ENCODE measurements around the gene GTF2B.
"Not testable (repeated sequence)": the region's sequence is repeated elsewhere in the genome, so short reads cannot be mapped to it uniquely, and the experiment has no call there.

The GTF2B gene, protein sequence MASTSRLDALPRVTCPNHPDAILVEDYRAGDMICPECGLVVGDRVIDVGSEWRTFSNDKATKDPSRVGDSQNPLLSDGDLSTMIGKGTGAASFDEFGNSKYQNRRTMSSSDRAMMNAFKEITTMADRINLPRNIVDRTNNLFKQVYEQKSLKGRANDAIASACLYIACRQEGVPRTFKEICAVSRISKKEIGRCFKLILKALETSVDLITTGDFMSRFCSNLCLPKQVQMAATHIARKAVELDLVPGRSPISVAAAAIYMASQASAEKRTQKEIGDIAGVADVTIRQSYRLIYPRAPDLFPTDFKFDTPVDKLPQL

DNA sequence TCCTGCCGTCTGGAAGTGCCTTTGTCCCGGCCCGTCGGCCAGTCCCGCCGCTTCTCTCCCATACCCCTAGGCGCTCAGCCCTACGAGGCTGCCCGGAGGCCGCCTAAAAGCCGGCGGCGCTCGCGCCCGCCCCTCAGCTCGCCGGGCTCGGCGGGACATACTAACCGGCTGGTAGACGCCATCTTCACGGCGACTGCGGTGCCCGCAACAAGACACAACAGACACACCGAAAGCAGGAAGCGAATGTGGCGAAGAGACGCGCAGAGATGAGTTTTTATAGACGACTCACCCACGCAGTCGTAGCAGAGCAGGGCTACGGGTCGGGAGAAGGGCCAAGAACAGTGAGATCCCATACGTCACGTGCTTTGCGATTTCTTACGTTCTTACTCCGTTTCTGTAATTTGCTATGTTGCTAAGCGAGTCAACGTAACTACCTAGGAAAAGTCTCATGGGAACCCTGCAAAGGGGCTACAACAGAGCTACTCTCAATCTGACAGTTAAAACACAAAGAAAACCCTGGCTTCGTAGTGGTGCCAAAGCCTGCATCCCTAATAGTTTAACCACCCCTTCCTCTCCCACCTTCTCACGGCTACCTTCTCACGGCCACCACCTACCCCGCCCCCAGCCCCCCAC, at the start of gene GTF2B:
GTF2B (minus strand) TSS at position 250 of the 633 bp plus-strand sequence; CDS start at position 182, 68 bp downstream.
- DNase-seq = peak; percentile 94

DNA sequence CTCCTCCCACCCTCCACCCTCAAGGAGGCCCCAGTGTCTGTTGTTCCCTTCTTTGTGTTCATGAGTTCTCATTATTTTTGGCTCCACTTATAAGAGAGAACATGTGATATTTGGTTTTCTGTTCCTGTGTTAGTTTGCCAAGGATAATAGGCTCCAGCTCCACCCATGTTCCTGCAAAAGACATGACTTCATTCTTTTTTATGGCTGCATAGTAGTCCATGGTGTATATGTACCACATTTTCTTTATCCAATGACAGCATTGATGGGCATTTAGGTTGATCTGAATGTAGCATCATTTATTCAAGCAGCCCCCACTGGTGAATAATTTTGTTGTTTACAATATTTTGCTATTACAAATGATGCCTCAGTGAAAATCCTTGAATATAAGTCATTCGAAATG, 47.2 kb upstream of the GTF2B start:
- not testable (repeated sequence) for DNase-seq

DNA sequence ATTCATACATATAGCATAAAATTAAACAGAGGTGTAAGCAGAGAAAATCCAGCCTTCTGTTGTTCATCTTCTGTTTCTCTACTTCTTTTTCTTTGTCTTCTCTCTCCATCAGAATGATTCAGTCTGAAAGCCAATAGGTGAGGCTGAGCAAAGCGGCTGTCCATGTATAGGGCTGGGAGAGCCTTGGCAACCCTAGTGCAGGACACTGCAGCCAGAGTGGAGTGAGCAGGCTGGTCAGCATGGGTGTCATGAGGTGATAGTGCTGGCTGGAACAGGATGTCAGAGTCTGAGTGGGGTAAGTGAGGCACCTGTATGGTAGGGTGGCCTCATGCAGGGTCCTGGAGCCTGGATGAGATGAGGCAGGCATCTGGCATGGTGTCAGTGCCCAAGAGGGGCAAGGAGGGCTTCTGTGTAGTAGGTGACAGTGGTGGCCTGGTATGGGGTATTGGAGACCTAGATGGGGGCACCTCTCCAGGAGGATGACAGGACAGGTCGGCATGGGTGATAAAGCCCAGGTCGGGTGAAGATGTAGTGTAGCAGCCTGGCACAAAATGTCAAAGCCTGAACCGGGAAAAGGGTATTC, 45.5 kb upstream of the GTF2B start:
- no peak for DNase-seq

DNA sequence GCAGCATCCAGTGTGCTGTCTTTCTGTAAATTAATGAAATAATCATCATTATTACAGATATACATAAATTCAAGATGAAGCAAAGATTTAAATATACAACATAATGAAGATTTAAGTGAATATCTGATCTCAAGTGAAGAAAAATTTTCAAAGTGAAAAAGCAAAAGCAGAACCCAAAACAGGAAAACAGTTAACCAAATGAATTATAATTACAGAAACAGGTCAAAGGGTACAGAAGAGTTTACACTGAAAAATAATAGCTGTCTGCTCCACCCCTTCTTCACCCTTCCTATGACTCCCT, 44.8 kb upstream of the GTF2B start:
- DNase-seq = no peak

DNA sequence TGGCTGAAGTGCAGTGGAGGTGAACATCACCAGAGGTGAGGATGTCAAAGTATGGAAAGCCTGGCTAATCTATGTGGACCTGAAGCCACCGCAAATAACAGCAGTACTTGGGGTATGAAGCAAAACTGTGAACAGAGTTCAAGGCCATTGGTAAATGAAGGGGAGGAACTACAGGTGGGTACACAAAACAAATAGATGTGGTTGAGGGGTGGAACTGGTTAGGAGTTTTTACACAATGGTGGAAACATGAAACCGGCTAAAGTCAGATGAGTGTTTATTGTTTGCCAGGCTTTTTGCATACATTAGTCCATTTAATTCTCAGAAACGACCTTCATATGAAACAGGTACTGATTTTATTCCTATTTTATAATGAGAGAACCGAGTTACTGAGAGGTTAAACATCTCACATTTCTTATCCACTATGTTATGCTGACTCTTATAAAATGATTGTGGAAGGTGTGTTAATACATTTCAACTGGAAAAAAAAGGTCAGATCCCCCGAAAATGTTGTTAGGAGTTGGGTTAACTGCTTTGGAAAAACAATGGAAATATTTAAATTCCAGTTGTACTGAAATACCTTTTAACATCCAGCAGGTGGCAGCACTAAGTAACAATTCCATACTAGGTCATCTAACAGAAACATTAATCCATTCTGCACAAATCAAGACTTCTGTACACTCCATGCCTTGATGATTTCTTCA, 44.3 kb upstream of the GTF2B start:
- no peak for DNase-seq

DNA sequence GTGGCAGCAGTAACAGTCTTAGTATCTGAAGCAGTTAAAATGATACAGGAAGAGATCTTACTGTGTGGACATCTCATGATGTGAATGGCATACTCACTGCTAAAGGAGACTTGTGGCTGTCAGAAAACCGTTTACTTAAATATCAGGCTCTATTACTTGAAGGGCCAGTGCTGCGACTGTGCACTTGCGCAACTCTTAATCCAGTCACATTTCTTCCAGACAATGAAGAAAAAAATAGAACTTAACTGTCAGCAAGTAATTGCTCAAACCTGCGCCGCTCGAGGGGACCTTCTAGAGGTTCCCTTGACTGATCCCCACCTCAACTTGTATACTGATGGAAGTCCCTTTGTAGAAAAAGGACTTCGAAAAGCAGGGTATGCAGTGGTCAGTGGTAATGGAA, 38.8 kb upstream of the GTF2B start:
- DNase-seq = not testable (repeated sequence)

DNA sequence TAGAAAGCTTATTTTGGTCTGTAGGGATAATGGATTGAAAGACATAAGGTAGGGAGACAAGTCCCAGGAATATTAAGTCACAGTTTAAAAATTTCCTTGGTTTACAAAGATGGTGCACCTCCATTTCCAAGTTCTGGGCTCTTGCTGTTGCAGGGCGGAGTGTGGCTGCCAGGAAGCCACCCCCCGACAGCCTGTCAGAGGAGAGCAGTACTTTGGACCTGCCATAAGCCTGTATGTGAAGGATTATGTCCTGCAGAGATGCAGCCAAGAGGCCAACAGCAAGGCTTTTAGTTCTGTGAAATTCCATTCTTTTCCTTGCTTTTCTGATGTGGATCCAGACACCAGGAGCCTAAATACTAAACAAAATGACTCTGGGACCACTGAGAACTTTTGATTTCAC, 31.9 kb upstream of the GTF2B start:
- DNase-seq = no peak

DNA sequence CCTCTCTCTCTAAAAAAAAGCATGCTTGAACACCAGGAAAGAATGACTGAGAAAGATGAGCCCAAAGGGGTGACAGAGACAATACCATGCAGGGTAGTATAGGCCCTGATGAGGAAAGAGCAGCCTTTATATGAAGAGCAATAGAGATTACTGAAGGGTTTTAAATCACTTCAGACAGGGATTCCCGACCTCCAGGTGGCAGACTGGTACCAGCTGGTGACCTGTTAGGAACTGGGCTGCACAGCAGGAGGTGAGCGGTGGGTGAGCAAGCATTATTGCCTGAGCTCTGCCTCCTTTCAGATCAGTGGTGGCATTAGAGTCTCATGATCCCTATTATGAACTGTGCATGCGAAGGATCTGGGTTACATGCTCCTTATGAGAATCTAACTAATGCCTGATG, 30.8 kb upstream of the GTF2B start:
- no peak for DNase-seq

DNA sequence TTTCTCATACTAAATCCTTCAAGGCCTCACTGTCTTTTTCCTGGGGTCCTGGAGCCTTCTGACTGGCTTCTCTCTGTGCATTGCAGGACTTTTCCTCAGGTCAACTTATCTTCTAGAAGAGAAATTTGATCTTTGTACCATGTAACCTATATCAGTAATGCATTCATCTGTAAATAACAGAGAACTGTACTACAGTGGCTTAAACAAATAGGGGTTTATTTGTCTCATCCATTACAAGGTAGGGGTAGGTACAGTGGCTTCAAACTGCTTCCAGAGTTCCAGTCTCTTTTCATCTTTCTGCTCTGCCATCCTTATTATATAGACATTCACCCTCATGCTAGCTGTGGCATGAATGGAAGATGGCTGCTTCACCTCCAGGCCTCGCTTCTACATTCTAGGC, 29.5 kb upstream of the GTF2B start:
- no peak for DNase-seq

DNA sequence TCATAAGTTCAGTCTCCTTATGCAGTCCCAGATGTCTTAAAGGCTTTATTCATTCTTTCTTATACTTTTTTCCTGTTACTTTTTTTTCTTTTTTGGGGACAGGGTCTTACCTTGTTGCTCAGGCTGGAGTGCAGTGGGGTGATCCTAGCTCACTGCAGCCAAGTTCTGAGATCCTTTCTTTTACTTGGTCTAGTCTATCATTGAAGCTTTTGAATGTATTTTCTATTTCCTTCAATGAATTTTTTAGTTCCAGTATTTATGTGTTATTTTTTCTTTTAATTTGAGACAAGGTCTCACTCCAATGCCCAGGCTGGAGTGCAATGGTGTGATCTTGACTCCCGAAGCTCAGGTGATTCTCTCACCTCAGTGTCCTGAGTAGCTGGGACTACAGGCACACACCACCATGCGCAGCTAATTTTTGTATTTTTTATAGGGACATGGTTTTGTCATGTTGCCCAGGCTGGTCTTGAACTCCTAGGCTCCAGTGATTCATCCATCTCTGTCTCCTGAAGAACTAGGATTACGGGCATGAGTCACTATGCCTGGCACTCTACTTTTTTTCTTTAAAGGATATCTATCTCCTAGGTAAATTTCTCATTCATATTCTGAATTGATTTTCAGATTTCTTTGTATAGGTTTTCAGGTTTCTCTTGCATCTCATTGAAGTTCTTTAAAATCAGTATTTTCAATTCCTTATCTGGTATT, 26.1 kb upstream of the GTF2B start:
- DNase-seq = no peak

DNA sequence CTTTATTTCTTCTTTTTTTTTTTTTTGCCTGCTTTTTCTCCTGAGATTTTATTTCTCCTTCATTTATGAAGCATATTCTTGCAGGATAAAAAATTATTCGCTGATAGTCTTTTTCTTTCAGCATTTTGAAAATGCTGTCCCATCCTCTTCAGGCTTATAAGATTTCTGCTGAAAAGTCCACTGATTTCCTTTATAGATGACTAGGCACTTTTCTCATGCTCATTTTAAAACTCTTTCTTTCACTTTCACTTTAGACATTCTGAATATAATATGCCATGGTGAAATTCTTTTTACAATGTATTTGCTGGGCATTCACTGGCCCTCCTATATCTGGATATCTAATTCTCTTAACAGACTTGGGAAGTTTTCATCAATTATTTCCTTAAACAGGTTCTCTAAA, 25.5 kb upstream of the GTF2B start:
- no peak for DNase-seq

DNA sequence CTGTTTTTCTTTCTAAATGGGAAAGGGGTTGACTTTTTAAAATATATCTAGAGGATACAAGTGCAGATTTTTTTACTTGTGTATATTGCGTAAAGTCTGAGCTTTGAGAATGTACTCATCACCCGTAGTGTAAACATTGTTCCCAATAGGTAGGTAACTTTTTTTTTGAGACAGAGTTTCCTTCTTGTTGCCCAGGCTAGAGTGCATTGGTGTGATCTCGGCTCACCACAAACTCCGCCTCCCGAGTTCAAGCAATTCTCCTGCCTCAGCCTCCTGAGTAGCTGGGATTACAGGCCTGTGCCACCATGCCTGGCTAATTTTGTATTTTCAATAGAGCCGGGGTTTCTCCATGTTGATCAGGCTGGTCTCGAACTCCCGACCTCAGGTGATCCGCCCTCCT, 20.4 kb upstream of the GTF2B start:
- not testable (repeated sequence) for DNase-seq

DNA sequence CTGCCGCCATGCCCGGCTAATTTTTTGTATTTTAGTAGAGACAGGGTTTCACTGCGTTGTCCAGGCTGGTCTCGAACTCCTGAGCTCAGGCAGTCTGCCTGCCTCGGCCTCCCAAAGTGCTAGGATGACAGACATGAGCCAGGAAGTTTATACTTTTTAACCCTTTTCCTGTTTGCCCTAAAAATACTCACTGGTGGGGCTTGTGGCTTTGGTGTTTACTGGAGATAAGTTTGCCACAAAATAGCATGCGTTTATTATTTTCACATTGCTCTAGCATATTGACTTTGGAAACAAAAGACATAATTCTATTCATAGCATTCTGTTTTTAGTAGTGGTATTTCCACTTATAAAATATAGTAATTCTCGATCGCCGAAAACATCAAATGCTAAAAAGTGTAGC, 19.8 kb upstream of the GTF2B start:
- DNase-seq = no peak

DNA sequence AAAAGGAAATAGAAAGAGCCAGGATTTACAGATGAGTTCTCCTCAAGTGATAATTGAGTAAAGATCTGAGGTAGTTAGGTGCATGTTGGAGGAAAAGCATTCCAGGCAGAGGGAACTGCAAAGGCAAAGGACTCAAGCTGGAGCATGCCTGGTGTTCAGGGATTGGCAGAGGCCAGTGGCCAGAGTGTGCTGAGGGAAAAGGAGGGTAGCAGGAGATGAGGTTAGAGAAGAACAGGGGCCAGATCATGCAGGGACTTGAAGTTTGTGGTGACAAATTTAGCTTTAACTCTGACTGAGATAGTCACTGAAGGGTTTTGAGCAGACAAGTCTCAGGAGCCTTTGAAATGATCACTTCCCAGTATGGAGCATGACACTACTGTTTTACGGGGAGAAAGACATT, 19.0 kb upstream of the GTF2B start:
- no peak for DNase-seq

DNA sequence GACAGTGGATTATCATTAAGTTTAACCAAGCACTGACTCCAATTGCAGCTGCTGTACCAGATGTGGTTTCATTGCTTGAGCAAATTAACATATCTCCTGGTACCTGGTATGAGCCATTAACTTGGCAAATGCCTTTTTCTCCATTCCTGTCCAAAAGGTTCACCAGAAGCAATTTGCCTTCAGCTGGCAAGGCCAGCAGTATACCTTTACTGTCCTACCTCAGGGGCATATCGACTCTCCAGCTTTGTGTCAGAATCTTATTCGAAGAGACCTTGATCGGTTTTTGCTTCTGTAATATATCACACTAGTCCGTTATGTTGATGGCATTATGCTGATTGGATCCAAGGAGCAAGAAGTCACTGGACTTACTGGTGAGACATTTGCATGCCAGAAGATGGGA, 9.5 kb upstream of the GTF2B start:
- DNase-seq = no peak

DNA sequence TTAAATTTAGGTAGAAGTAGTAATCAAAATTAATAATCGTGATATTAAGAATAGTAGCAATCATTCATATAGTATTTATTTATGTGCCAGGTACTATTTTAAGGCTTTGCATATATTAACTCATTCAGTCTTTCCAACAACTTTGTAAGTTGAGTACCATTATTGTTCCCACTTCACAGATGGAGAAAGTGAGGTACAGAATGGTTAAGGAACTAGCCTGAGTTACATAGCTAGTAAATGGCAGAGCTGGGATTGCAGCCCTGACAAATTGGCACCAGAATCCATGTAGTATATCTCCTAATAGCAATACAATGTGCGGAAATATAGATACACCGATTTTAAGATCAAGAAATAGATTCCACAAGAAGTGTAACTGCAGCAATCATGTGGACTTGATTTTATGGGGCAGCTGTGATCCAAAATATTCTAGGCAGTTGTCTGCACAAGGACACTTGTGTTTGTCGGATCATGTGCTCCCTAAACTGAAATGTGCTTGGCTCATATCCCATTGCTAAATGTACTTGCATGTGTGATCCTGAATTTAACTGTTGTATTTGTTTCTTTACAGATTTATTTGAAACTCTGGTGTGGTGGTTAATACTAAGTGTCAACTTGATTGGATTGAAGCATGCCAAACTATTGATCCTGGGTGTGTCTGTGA, 5.8 kb upstream of the GTF2B start:
- DNase-seq = no peak

DNA sequence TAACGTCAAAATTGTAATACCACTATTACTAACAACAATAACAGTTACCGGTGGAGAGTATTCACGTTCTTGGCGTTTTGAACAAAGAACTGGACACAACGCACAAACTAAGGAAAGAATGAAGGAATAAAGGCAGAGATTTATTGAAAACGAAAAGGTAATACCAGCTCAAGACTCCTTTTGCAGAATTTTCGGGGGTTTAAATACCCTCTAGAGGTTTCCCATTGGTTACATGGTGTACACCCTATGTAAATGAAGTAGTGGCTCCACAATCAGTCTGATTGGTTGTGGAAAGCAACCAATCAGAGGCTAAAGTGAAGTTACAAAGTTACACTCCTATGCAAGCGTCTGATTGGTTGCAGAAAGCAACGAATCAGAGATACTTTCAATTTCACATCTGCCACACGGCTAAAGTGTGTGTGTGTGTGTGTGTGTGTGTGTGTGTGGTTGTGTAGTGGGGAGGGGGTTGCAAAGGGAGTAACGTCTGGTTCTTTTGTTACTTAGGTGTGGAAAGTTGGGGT, 1.1 kb upstream of the GTF2B start:
- peak; percentile 90 for DNase-seq

DNA sequence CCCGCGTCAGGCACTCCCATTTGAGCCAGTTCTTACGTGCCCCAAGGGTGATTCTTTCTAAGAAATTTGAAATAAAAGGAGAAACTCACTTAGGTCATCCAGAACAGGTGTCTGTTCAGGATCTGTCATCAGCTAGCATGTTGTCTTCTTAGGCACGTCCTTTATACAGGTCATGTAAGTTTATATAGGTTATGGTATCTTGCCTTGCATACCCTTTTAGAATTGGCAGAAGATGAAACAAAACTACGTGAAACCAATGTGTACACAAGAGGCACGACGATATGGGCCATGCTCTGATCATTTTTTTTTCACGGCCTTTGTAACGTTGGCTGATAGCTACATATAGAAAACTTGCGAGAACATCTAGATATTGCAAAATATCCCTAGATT, 579 bp upstream of the GTF2B start:
- DNase-seq = no peak

DNA sequence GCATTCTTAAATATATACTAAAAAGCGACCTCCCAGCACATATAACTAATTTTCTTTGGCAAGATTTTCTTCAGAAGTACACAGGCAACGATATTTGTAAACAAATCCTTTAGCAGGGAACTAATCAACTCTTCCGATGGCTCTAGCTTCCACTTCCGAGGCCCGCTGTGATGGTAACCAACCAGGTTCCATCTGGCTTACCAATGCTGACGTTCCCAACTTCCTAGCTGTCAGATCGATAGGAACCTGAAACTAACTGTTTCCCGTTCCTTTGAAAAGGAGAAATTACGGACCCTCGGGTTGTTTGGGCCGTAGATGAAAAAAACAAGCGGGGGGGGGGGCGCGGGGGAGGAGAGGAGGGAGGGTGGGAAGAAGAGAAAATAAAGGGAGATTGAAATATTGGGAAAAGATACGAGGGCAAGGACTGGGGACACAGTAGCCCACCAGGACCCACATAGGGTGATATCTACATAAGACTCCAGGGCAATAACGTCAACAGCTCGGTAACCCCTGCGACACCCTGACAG, 513 bp downstream of the GTF2B start:
- no peak for DNase-seq

DNA sequence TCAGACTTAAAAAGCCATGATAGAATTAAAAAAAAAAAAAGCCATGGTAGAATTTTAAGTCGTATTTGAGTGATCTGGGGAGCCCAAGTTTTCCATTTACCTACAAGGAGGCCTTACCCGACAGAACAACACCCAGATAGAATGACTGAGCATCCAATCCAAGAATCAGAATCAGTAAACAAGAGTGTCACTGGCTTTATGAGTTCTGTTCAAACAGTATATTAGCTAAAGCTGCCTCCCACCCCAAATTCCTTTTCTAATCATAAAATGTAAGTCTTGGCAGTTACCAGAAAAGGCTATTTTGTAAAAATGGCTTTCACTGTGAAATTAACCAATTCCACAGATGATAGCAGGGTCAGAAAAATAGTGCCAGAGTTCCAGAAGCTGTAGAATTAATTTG, 1.2 kb downstream of the GTF2B start:
- DNase-seq = no peak

DNA sequence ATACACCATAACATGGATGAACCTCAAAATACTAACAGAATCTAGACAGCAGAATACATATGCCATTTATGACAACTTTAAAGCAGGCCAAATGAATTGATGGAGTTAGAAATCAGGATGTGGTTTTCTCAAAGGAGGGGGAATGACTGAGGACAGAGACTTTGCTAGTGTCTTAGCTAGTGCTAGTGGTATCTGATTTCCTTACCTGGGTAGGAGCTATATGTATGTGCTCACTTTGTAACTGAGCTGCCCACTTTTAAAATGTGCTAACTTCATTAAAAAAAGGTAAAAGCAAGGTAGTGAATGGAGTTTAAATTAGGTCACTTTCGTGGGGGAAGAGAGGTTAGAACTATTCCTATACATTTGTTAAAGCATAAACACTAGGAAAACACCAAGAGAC, 2.6 kb downstream of the GTF2B start:
- DNase-seq = no peak

DNA sequence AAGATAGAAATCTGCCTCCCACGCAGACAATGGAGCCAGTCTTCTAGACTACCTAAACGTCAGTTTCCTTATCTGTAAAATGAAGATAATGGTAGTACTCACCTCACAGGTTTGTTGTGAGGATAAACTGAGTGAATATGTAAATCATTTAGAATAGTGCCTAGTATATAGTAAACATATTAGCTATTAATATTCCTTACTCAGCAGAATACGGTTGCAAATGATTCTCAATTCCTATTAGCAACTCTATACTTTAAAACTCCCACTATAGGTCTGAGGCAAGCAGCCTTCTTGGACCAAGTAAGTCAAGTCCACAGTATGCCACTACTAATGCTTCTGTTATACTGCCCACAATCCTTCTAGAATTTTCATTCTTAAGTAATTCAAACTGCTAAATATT, 5.4 kb downstream of the GTF2B start:
- DNase-seq = no peak
